Measurements from ENCODE around the gene WDFY4.

Gene WDFY4

DNA sequence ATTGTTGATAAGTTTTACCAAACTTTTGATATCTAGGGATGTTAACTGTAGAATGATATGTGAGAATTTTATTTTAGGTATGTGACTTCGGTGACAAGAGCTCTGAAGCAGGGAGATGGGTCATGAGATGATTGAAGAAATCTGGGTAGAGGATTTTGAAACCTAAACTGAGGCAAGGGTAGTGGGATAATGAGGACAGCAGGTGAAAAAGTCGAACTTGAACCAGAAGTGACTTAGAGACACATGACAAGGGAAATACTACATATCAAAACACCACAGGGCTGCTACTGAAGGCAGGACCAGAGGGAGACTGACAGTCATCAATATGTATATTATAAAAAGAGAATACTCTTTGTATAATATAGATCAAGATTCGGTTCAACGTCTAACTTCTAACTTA, 113.2 kb downstream of the WDFY4 start:
- DNase-seq, result no peak

DNA sequence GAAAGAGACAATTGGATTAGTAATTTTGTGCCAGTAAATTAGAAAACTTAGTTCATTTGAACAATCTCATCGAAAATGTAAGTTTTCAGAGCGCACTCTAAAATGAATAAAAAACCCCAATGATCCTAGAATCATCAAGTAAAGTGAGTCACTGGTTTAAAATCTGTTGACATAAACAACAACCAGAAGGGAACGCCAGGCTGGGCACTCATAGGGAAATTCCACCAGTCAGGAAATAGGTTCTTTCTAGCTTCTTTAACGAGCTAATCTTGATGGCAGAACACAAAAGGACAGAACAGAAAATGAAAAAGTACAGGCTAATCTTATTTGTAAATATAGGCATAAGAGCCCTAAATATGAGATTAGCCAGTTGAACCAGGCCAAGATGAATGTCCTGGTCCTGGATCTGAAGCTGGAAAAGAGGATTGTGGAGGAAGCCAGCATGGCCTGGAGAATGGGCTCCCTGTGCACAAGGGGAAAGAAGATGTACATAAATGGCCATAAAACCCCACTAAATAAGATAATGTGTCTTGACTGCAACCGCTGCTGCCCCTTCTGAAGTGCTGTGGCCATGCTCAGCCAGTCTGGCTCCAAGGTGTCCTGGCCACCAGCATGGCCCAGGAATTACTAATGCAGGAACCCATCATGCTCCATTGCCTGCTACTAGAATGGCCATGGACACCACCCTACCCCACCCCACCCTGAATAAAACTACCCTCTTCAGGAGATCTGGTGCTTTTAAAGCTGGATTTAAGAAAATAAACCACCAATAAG, 114.0 kb downstream of the WDFY4 start:
- no peak for DNase-seq

DNA sequence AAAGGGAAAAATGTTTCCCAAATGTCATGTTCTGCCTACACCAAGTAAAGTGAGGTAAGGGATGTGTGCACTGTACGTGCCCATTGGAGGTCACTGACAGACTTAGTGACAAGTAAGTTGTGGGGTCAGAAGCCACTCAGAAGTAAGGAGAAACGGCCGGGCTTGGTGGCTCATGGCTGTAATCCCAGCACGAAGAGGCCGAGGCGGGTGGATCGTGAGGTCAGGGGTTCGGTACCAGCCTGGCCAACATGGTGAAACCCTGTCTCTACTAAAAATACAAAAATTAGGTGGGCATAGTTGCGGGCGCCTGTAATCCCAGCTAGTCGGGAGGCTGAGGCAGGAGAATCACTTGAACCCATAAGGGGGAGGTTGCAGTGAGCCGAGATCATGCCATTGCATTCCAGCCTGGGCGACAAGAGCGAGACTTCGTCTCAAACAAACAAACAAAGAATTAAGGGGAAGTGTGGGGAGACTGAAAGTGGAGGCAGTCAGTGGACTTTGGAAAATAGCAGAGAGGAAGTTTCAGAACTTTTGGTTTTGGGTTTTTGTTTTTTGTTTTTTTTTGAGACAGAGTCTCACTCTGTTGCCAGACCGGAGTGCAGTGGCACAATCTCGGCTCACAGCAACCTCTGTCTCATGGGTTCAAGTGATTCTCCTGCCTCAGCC, 114.8 kb downstream of the WDFY4 start:
- DNase-seq, result no peak

DNA sequence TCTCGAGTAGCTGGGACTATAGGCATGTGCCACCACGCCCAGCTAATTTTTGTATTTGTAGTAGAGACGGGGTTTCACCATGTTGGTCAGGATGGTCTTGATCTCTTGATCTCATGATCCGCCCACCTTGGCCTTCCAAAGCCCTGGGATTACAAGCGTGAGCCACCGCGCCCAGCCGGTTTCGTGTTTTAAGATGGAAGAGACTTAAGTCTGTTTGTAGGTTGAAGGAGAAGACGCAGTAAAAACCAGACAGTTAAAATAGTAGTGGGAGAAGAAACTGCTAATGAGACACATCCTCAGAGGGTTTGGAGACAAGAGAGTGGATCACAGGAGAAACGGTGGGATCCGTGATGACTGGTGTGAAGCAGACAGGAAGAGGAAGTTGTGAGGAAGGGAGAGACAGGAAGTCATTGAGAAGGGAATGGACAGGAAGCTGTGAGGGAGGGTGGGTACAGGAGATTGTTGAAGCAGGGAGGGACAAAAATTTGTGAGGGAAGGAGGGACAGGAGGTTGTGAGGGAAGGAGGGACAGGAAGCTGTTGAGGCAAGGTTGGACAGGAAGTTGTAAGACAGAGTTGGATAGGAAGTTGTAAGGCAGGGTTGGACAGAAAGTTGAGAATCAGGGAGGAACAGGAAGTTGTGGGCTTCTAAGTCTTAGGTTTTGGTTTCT, 115.5 kb downstream of the WDFY4 start:
- no peak for DNase-seq

DNA sequence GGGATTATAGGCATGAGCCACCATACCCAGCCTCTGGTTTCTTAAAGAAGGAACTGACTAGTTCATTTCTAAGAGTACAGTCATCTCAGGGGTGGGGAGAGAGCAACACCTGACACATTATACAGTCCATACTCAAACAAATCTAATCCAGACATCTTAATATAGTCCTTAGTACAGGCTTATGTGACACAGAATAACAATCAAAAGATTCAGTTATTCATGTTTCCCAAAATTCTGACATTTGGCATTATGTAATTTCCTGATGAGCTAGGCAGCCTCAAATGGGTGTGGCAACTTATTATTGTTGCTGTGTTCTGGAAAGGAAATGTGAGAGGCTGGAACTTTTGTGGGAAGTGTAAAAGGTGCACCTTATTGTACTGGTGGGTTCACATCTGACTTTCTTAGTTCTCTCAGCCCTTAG, 116.3 kb downstream of the WDFY4 start:
- no peak for DNase-seq

DNA sequence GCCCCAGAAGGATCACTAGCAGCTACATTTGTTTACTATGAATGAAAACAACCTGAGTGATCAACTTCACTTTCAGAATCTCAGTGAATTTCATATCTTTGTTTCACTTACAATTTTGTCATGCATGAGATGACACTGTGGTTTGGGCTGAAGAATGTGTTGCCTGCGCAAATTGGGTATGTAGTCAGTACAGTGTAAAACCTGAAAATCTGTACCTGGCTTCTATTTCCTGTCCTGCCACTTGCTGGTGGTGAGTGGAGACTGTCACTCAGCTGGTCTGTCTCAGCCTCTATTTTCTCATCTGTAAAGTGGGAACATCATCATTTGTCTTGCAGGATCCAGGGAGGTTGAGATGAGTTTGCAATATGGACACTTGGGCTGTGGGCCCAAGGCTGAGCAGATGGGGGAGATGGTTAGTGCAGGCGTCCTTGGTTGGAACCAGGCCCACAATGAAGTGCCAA, 118.0 kb downstream of the WDFY4 start:
- DNase-seq, result no peak

DNA sequence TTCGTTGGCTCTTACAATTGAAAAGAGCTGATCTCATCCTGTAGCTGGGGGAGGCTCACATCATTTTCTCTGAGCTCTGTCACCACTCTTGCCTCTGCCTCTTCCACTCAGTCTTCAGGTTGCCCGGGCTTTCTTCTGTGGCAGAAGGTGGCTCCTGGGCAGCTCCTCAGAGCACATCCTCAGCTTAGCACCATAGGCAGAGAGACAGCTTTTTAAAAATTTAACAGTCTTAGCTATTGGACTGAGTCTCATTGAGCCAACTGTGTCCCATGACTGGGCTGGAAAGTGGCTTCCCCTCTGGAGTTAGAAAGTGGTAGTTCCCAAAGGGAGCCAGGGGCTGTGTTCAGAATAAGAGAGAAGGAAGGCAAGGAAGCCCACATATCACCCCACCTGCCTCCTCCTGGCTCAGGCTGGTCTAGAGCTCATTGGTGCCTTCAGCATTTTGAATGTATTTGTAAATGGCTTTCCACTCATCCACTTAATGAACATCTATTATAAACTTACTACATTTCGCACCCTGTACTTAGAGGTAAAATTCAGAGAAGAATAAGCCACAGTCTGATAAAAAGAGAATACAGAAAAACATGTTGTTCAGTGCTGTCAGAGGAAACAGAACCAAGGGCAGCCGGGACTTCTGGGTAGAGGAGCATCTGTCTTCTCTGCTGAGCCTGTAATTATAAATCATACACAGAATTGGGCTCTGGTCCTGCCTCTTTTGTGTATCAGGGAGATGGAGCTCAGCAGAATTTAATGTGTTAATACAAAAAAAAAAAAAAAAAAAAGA, 119.3 kb downstream of the WDFY4 start:
- DNase-seq, result no peak

DNA sequence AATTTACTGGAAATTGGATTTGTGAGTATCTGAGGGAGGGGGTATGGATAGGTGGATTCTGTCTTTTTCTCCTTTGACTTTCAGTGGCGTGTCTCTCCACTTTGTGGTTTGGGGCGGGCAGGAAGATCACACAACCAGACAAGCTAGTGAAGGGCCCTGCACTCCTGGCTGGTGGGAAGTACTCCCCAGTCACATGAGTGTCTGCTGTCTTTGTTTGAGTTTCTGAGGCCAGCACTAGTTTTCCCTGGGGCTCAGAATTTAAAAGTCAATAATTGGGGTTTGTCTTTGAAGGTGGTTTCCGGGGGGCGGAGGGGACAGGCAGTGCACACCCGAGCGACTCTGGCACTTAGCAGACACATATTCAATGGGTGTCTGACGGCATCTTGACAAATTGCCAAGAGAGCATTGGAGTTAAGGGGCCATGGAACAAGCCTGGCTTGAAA, 120.1 kb downstream of the WDFY4 start:
- DNase-seq, result no peak

DNA sequence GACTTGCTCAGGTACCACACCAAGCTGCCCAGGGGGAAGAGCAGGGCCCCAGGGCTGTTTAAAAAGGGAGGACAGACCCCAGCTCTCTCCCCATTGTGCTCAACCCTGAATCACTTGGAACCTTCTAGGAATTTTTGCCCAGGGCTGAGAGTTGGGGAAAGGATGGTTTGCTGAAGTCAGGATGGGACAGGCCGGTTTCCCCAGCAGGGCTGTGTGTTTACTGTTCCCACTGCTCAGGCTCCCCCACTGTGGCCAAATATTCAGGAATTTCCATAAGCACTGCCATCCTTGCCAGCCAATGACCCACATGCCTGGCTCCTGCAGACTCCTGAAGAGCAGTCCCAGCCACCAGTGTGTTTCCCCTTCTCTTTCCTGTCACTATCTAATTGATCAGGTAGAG, 120.7 kb downstream of the WDFY4 start:
- no peak for DNase-seq

DNA sequence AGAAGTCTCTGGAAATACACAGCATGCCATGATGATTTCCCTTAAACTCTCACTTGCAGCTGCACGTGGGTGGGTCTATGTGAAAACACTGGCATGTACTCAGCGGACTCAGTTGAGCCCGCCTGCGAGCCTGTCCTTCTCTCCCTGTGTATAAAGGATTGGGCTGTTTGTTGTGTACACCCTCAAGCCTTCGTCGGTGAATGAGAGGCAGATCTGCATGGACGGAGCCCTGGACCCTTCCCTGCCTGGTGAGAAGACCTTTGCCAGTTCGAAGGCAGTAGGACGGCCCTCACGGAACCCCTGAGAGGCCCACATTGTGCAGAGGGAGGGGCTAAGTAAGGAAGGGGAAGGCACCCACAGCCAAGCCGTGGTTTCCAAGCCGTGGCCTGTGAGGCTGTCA, 121.2 kb downstream of the WDFY4 start:
- no peak for DNase-seq

DNA sequence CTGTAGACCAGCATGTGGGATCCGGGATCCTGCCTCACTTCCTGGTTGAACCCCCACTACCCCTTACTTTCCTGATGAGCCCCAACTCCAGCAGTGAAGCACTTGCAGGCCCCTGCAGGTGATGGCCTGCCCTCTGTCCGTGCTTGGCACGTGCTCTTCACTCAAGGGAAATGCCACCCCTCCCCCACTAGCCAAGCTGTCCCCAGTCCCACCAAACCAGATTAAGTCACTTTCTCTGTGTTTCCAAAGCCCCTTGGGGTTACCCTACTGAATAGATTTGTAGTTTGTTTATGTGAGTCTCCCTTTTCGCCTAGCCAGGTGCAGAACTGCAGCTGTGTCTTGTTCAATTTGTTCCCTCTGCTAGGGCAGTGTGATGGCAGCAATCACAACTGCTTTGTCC, 121.7 kb downstream of the WDFY4 start:
- DNase-seq, result no peak

DNA sequence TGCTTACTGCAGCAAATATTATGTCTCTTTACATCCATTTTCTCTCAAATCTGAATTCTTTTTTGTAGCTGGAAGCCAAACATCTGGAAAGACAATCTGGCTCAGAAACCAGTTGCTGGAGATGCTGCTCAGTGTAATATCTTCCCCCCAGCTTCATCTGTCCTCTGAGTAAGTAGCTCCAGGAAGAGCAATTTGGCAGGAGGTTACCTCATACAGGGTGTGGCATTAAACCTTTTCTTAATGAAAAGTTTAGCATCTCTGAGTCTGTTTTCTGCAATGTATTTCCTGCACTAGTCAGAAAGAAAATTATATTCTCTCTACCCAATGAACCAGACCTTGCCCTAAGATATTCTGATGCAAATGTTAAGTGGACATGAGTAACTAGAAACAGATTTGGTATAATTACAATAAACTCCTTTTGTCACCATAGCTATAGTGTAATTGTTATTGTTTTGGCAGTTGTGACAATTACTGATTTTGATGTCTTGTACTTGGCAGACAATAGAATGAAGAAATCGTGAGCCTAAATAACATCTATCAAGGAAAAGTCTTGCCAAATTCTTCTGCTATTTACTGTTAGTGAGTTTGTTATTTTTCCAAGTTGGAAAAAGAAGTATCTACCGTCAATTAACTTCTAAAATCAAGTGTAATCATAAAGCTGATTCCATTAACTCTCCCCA, 123.3 kb downstream of the WDFY4 start:
- DNase-seq, result no peak

DNA sequence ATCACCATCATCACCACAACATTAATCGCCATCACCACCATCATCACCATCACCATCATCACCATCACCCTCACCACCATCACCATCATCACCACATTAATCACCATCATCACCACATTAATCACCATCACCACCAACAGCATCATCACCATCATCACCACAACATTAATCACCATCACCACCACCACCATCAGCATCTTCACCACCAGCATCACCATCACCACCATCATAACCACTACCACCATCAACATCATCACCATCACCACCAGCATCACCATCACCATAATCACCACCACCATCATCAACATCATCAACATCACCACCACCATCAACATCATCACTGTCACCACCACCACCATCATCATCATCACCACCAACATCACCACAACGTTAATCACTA, 124.6 kb downstream of the WDFY4 start:
- no peak for DNase-seq

DNA sequence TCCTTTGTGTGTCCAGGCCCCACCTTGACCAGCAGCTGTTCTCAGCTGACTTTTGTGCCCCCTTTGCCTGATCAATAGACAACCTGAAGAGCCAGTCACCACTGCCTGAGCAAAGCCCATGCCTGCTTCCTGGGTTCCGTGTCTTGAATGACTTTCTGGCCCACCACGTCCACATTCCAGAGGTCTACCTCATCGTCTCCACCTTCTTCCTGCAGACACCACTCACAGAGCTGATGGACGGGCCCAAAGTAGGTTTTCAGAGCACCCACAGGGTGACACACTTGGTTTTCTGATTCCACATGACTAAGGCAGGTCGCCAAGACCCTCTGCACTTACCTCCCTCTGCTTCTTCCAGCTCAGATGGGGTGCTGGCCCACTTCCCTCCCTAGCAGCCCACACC, 126.8 kb downstream of the WDFY4 start:
- no peak for DNase-seq

DNA sequence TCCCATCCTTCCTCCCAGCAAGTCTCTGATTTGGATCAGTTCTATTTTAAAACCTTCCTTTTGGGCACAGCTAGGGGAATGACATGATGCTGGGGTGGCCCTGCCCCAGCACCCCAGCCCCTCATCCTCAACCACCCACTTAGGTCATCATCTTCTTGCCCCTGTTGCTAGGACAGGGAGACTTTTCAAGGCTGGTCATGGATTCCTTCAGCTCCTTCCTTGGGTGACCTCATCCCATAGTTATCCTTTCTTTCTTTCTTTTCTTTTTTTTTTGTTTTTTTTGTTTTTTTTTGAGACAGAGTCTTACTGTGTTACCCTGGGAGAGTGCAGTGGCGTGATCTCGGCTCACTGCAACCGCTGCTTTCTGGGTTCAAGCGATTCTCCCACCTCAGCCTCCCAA, 127.2 kb downstream of the WDFY4 start:
- no peak for DNase-seq

DNA sequence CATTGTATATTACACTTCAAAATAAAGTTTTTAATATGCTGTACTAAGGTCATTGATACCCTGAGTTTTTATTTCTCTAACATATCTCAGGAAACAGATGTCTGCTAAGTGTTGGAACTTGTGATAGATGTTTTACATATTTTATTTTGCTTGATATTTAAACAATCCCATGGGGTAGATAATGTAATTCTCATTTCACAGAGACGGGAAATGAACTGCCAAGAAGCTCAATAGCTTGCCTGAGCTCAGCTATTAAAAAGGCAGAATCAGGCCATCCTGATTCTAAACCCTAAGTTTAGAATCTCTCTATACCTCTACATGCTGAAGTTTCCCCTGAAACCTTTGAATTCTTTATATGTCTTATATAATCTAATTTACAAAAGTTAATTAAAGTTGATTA, 128.6 kb downstream of the WDFY4 start:
- no peak for DNase-seq

DNA sequence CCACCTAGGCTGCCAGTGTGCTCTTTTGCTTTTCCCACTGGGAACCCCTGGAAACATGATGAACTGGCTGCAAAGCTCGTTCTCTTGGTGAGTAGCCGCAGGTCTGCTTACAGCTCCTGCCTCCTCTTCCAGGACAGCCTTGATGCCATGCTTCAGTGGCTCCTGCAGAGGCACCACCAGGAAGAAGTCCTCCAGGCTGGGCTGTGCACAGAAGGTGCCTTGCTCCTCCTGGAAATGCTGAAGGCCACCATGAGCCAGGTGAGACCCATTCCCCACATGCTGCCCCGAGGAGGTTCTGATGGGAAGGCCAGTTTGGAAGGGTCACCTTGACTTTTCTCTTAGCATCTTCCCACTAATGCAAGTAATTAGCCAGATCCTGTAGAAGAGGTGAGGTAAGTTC, 129.2 kb downstream of the WDFY4 start:
- DNase-seq, result no peak

DNA sequence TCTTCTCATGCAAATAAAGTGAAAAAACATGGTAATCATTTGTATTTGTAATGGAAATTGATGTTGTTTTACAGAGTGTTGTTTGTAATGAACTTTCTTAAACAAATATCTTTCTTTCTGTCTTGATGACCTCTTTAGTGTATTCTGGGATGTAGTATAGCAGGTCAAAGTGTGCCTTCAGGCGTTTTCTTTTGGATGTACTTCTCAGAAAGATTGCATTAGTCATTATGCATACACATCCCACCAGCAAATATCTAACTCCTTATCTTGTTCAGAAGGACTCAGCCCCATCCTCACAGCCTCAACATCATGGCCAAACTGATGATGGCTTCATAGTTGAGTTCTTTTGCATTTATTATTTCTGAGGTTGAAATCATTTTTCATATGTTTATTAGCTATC, 130.3 kb downstream of the WDFY4 start:
- DNase-seq, result no peak

DNA sequence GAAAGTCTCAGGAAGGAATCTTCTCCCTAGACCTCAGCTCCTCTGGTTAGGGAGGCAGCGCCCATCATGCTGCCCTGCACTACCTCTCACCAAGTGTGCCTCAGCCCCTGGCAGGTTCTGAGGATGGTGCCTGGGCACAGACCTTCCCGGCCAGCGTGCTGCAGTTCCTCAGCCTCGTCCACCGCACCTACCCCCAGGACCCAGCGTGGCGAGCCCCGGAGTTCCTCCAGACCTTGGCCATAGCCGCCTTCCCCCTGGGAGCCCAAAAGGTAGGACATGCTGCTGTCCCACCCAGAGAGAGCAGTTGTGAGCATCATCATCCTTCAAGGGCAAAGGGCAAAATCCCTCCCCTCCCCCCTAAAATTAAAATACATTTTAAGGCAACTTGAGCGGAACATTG, 132.5 kb downstream of the WDFY4 start:
- no peak for DNase-seq

DNA sequence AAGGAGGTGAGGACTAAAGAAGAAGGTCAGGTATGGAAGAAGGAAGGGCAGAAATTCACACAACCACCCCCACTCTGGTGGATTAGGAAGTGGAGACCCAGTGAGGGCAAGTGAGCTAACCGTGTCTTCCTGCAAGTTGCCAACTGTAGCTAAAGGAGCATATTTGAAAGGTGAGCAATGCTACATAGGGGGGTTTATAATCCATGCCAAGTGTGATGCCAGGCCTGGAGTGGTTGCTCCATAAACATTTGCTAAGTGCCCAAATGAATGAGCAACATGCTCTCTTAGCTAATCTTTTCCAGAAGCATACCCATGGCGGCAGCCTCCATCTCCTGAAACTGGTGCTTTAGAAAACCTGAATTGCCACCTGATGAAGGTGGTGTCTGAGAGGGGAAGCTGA, 133.4 kb downstream of the WDFY4 start:
- no peak for DNase-seq

DNA sequence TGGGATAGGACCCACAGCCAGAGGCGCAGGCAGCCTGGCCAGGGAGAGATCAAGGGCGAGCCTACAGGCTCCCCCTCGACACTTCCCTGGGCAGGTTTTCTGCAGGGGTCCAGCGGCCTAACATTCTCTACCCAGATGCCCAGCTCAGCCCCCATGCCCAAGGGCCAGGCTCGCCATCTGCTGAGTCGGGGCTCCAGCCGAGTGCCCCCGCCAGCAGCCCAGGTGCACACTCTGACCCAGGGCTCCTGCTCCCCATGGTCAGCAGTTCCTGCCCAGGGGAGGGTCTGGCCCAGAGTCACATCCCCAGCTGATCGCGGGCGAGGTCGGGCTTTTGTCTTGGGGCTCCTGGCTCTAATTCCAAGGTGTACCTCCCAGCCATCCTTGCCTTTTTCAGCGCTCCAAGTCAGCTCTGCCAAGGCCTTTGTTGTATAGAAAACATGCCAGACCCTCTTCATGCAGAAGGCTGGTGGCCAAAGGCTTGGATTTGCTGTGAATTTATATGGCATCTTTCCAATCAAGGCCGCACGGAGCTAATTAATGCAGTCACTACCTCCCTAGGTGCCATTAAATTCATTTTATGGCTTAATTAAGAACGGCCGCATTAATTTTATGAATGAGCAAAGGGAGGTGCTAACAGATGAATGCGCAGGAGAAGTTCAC, 134.3 kb downstream of the WDFY4 start:
- no peak for DNase-seq

DNA sequence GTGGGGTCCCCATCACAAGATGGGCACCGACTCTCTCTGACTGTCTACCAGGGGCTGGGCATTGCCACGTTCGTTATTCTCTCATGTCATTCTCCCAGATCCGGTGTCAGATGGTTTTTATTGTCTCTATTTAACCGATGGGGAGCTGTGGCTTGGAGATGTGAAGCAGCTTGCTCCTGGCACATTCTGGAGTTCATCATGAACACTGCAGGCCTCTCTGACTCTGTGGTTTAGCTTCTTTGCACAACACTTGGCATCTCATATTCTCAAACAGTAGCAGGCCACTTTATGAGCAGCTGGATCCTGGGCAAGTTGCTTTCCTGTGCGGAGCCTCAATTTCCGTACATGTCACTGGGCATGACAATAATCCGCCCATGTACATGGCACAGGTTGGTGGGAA, 135.1 kb downstream of the WDFY4 start:
- no peak for DNase-seq
